Measurements from ENCODE around the gene FILIP1L. TPM values are rescaled to one million over a fixed set of nuclear protein-coding genes. Genes with fewer than 3 reads are reported as not detected.
A peak's percentile ranks its signal among the peaks of the same experiment; 100 is the strongest.

The FILIP1L gene
- total RNA-seq, 1 experiment from 2014 or later, result not detected

DNA sequence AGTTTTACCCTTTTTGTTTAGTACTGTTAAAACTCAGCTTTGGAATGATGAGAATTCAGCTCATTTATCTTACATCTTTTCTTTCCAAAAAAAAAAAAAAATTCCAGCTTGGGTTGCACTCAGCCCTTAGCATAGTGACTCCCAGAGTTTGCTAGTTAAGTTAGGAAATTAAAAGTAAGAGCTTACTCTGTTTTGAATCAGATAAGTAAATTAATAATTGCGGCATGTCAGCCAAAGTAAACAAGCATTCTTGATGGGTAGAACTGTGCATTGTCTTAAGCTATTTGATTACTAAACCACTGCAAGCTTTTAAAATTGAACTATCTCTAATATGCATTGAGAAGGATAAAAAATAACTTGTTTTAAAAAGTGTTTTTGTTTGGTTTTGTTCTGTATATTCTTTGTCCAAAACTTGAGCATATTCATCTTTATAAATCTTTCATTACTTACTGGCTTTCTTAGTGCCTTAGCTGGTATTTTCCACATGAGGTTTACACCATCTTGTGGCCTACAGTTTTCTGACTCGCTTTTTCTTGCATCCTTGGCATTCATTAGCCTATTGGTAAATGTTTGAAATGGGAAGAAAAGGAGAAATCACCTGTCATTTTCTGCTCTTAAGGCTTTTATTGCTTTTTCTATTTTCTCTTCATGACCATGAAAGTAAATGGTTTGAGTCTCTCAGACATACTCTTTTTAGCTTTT lies 107.6 kb downstream of the FILIP1L start:
- in situ Hi-C loops (cut with HindIII; ENCODE audit: low pct_unique_long_range_greater_than_20kb, low sequenced_read_pairs), result no loop called here
- DNase-seq (ENCODE audit: low read depth, low spot score), result peak; percentile 13

DNA sequence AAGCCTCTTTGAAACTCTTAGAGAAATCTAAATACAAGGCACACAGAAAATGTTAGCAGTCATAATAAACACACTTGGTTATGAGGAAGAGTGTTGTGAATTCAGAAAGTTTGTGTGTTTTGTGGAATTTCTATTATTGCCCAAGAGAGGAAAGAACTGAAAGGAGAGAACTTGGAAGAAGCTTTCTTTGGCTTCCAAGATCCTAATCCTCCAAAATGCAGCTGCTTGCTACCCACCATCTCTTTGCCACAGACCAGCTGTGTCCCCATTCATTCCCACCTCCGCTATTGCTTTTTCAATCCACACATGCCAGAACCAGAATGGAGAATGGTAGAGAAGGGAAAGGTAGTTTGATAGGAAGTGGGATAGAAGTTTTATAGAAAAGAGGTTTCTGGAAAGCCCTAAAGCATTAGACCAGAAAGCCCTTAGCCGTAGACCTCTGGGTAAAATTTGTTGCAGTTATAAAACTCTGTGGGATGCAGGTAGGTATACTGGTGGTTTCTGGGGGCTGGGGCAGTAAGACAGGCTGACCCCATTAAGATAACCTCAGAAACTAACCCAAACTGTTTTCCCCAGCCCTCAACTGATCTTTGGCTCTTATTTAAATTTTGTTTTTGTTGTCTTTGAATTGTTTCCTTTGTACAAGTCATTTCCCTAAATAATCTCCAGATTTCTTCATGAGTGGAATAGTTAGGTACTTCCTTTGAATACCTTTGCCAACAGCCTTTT lies 108.5 kb downstream of the FILIP1L start:
- no peak for DNase-seq (ENCODE audit: low read depth, low spot score)
- in situ Hi-C loops (cut with HindIII; ENCODE audit: low pct_unique_long_range_greater_than_20kb, low sequenced_read_pairs), result no loop called here

DNA sequence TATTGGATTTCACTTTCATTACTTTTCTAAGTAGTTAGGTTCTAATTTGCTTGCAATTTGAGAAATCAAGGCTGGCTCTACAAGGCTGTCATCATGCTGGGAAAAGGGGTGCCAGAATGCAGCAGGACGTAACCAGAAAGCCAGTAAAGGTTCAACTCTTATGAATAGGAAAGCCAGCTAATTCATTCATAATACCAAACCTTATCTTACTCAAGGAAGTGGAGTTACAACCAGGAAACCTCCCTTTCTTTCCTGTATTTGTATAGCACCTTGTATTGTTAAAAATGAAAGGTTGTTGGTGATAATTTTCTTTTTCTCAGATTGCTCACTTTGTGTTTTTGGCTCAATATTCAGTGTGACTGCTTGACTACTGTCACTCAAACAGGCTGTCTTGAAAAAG lies 109.4 kb downstream of the FILIP1L start:
- in situ Hi-C loops (cut with HindIII; ENCODE audit: low pct_unique_long_range_greater_than_20kb, low sequenced_read_pairs), result no loop called here
- no peak for DNase-seq (ENCODE audit: low read depth, low spot score)

DNA sequence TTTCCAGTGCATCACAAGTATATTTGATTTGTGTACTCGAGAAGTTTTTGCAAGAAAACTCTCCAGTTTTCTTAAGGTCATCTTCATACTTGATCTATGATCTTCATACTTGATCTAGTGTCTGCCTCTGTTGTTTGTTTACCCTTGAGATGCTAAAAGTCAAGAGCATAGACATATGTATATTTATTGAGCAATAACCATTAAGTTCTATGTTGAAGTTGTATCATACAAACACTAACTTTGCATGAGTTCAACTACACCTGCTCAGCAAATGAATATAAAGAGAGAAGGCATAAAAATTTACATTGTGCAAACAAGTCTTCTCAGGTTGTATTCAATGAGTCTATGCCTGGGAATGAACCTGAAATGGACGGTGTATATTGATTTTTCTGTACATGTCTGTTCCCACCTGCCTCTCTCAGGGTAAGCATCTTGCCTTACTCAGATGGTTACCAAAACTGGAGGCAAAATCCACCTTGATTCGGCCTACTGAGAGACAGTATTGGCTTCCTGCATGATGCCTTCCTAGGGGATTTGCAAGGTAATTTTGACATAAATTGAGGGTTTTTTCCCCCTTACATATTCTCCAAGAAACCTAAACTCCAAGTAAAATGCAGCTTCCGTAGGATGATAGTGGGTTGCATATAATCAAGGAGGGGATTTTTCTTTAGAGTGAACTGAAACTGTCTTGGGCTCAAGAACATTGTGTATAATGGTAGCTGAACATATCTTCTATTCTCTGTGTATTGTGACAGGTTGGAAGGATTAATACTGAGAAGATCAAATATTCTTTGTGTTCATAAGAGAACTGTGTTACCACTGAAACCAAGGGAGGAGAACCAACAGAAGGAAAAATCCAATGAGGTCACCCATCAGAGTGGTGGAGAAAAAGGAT lies 110.4 kb downstream of the FILIP1L start:
- in situ Hi-C loops (cut with HindIII; ENCODE audit: low pct_unique_long_range_greater_than_20kb, low sequenced_read_pairs), result no loop called here
- no peak for DNase-seq (ENCODE audit: low read depth, low spot score)

- no peak for DNase-seq (ENCODE audit: low read depth, low spot score)
- in situ Hi-C loops (cut with HindIII; ENCODE audit: low pct_unique_long_range_greater_than_20kb, low sequenced_read_pairs), result no loop called here
Observed at GRCh38 chr3:100002599-100003350, 111.5 kb downstream of the FILIP1L start.

DNA sequence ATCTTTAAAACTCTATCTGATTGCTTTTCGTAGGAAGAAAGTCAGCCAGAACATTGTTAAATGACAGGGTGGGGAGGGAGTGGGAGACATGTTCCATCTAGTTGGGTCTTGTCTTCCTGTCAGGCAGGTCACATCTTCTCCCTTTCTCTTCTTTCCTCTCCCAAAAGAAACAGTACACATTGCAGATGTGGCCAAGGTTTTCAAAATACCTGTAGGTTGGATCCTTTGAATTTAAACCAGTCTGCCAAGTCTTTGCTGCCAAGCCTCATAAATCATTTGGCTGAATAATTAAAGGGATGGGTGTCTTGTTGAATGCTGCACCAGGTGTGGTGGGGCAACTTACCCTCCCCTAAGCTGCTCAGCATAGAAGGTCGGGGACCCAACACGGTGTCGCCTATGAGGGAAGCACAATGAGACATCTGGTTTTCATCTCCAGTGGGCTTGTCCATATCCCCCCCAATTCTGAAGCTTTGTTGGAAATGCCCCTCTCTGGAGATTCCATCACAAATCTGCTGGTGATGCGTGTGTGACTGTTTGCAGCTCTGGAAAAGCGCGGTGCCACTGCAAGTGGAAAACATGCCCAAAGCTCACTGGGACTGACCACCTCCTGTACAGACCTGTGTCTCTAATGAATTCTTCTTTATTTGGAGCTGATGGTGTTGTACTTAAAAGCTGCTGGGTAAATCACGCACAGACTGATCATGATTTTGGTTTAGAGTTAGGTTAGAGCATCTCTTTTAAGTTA lies 112.6 kb downstream of the FILIP1L start:
- DNase-seq (ENCODE audit: low read depth, low spot score), result no peak
- in situ Hi-C loops (cut with HindIII; ENCODE audit: low pct_unique_long_range_greater_than_20kb, low sequenced_read_pairs), result no loop called here

DNA sequence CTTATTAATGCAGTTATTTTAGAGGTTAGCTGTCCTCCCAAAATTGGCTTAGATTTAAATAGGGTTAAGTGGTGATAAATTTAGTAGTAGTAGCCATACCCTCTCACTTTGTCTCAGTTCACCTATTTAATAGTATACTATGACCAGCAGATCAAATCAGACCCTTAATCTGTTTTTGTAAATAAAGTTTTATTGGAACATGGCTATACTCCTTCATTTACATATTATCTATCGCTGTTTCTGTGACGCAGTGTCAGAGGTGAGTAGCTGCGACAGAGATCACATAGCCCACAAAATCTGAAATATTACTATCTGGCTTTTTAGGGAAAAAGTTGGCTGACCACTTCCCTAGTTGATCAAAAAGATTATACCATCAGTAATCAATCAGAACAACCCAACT lies 113.2 kb downstream of the FILIP1L start:
- no peak for DNase-seq (ENCODE audit: low read depth, low spot score)

DNA sequence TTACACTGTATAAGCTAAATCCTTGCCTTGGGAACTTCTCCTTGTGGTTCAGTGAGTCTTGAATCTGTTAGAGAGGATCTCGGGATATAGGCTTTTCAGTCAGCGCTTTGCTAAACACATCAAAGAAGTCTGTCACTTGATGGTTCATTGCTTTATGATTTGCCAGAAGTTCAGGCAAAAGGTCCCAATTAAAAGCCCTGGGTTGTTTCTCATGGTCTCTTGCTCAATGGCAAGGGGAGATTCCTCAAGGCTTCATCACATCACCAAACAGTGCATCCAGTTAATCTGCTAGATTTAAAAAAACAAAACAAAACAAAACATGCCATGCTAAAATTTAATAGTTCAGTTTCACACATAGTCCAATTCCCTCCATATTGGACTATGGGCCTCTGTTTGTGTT lies 114.8 kb downstream of the FILIP1L start:
- in situ Hi-C loops (cut with HindIII; ENCODE audit: low pct_unique_long_range_greater_than_20kb, low sequenced_read_pairs), result no loop called here

More for the DNA sequence above, 113.2 kb downstream of the FILIP1L start:
- in situ Hi-C loops (cut with HindIII; ENCODE audit: low pct_unique_long_range_greater_than_20kb, low sequenced_read_pairs), result no loop called here

DNA sequence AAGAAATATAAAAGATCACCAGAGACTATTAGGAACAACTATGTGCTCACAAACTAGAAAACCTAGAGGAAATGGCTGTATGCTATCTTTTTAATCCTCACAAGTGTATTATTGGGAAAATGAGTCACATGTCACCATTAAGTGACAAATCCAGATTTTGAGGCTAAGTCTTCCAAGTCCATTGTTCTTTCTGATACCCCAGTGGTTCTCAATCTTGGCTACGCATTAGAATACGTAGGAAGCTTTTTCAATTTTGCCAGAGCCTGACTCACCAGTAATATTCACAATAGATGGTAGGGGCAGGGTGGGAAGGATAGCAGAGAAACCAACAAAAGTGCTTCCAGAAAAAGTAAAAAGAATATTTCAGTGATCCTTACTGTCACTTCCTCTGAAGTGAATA lies 117.0 kb downstream of the FILIP1L start:
- in situ Hi-C loops (cut with HindIII; ENCODE audit: low pct_unique_long_range_greater_than_20kb, low sequenced_read_pairs), result no loop called here
- DNase-seq (ENCODE audit: low read depth, low spot score), result no peak

More for the DNA sequence above, 114.8 kb downstream of the FILIP1L start:
- no peak for DNase-seq (ENCODE audit: low read depth, low spot score)

- DNase-seq (ENCODE audit: low read depth, low spot score), result no peak
- in situ Hi-C loops (cut with HindIII; ENCODE audit: low pct_unique_long_range_greater_than_20kb, low sequenced_read_pairs), result no loop called here
Observed at GRCh38 chr3:99990179-99990578, 124.1 kb downstream of the FILIP1L start.

DNA sequence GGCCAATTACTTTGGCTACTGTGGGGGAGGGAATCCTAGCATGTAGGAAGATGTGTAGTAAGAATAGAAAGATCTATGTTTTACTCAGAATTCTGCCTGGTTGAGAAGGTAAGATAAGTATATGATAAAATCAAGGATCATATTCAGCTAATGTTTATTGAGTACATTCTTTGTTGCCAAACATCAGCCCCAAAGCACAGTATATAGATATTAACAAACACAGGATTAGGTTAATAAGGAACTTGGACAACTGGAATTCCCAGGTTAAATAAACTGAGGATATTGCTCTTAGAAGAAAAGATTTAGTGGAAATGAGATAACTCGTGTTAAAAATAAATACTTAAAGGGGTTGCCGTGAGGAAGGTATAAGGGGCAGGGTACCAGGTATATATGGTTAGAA lies 129.6 kb downstream of the FILIP1L start:
- no peak for DNase-seq (ENCODE audit: low read depth, low spot score)
- in situ Hi-C loops (cut with HindIII; ENCODE audit: low pct_unique_long_range_greater_than_20kb, low sequenced_read_pairs), result no loop called here

GRCh38 chr3:99984139-99984538 lies 130.2 kb downstream of the FILIP1L start:
- DNase-seq (ENCODE audit: low read depth, low spot score), result no peak
- in situ Hi-C loops (cut with HindIII; ENCODE audit: low pct_unique_long_range_greater_than_20kb, low sequenced_read_pairs), result no loop called here

DNA sequence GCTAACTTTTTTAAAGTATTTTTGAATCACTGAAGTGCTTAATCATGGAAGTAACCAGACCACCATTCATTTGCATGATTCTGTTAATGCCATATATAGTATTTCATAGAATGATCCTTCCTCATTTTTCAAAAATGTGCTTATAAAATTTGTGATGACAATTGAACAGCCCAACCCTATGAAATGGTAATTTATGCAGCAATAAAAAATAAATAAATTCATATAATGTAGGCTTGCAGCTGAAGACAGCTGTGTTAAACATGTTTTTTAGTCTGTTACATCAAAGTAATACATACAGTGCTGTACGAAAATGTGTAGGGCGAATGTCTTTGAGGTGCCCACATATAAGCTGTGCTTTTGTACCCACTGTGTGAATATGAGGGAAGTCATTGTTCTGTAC lies 131.7 kb downstream of the FILIP1L start:
- DNase-seq (ENCODE audit: low read depth, low spot score), result no peak
- in situ Hi-C loops (cut with HindIII; ENCODE audit: low pct_unique_long_range_greater_than_20kb, low sequenced_read_pairs), result no loop called here

GRCh38 chr3:99981138-99981537 lies 133.2 kb downstream of the FILIP1L start:
- DNase-seq (ENCODE audit: low read depth, low spot score), result no peak
- in situ Hi-C loops (cut with HindIII; ENCODE audit: low pct_unique_long_range_greater_than_20kb, low sequenced_read_pairs), result no loop called here

DNA sequence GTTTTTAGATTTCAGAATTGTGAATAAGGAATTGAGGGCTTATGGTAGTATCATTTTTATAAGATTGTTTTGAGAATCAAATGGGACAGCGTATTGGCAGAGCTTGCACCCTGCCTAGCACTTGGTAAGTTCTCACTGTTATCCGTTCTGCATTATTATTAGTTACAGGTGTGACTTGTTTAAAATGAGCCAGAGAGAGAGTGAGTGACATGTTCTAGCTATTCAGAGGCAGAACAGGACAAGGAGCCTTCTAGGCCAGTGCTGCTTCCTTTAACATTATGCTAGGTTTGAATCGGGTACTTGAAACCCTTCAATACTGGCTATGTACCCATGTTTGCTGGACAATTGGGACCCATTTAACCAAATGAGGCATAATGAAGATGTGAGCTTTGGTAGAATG lies 133.7 kb downstream of the FILIP1L start:
- in situ Hi-C loops (cut with HindIII; ENCODE audit: low pct_unique_long_range_greater_than_20kb, low sequenced_read_pairs), result no loop called here
- DNase-seq (ENCODE audit: low read depth, low spot score), result no peak

GRCh38 chr3:99978221-99978620 lies 136.1 kb downstream of the FILIP1L start:
- in situ Hi-C loops (cut with HindIII; ENCODE audit: low pct_unique_long_range_greater_than_20kb, low sequenced_read_pairs), result no loop called here
- no peak for DNase-seq (ENCODE audit: low read depth, low spot score)

GRCh38 chr3:99976584-99976983 lies 137.7 kb downstream of the FILIP1L start:
- in situ Hi-C loops (cut with HindIII; ENCODE audit: low pct_unique_long_range_greater_than_20kb, low sequenced_read_pairs), result no loop called here
- DNase-seq (ENCODE audit: low read depth, low spot score), result no peak

All from SK-MEL-5 (cell line).